Psoas muscle (tissue), 8 donors: ENCODE data around the gene VAT1L. TPM values are rescaled to one million over a fixed set of nuclear protein-coding genes. Genes with fewer than 3 reads are reported as not detected.

Experiments
- ATAC-seq, 4 donors: fragments of 200-7000 bp; cut with Tn5 transposase; one replicate each; pipeline ENCODE4 v1.9.1; 2020; ENCODE audit warnings: moderate library complexity in 3 of 4, mild to moderate bottlenecking in 2 of 4
- DNase-seq, 2 donors: peaks; one replicate each; pipeline ENCODE4 v3.0.0-alpha.2; 2020
- H3K27ac ChIP-seq: fragments of 200-600 bp; one replicate; pipeline ENCODE4 v1.8.0; 2022
- H3K27me3 ChIP-seq, 3 donors: fragments of 200-600 bp in 1 of 3; one replicate each; pipeline versions ENCODE4 v1.6.1 to v1.8.0; 2013 to 2022; ENCODE audit warnings: low read length in 2 of 3, mild to moderate bottlenecking in 2 of 3, moderate library complexity in 1 of 3; ENCODE audit not compliant: insufficient read depth in 3 of 3
- H3K36me3 ChIP-seq, 2 donors: fragments of 200-600 bp in 1 of 2; one replicate each; pipeline versions ENCODE4 v1.6.1 to v1.8.0; 2013 to 2022; ENCODE audit warnings: low read depth in 1 of 2, mild to moderate bottlenecking in 1 of 2, moderate library complexity in 1 of 2; ENCODE audit not compliant: insufficient read depth in 1 of 2
- H3K4me1 ChIP-seq: fragments of 200-600 bp; one replicate; pipeline ENCODE4 v1.8.0; 2022
- H3K4me3 ChIP-seq: fragments of 200-600 bp; one replicate; pipeline ENCODE4 v1.8.0; 2022; ENCODE audit warnings: mild to moderate bottlenecking
- H3K9me3 ChIP-seq: fragments of 200-600 bp; one replicate; pipeline ENCODE4 v1.8.0; 2022
- WGBS, 3 donors: extraction: QIAGEN DNeasy Blood & Tissue Kit; methylation state at CpG; one replicate each; pipeline versions ENCODE4 v1.1.6 to v1.1.7; 2013; 5-methylcytosine and 5-hydroxymethylcytosine counted together
- intact Hi-C, 2 donors: fragments of 100-400 bp; cut with DNase I; formaldehyde crosslinking; loops; one replicate each; pipeline versions ENCODE4 v1.11.0 to v1.14.2; 2022
- polyA plus RNA-seq, 3 donors: library from polyadenylated mRNA; stranded (reverse); fragments of 200-250 nt; gene quantifications; one replicate each; pipeline ENCODE4 v1.2.3, GENCODE V29; 2013
- total RNA-seq, 4 donors: library from RNA; stranded (reverse); fragmentation: NEBNext Ultra II Directional in 2 of 4; extraction: Animal tissue kit (Norgen Biotek cat#: 25700) in 2 of 4; gene quantifications; one replicate each; pipeline versions ENCODE4 v1.2.1 to v1.2.4, GENCODE V29; 2021 to 2023
- TF ChIP-seq, protein P1 (sequence below): fragments of 200-600 bp; IDR thresholded peaks from one replicate; pipeline ENCODE4 v1.8.0; 2022; ENCODE audit warnings: antibody characterized with exemption
- donor health status: healthy with polysubstance abuse.
- donor health status: DM: no; HTN: no; CAD: no; lungs with moderate emphysema.
- donor health status: Bipolar disorder and iron deficiency.
- donor health status: healthy.
- donor health status: DM: yes; HTN: yes; CAD: no.
- donor health status: DM: no; HTN: no; CAD: no.
- donor health status: DM: no; HTN: no; CAD: no.
- donor health status: DM: yes; HTN: yes; CAD: no.

Gene VAT1L
- total and polyA plus RNA-seq, 7 donors, result 0.03 to 0.20 (median 0.09) TPM; not detected in 3

DNA sequence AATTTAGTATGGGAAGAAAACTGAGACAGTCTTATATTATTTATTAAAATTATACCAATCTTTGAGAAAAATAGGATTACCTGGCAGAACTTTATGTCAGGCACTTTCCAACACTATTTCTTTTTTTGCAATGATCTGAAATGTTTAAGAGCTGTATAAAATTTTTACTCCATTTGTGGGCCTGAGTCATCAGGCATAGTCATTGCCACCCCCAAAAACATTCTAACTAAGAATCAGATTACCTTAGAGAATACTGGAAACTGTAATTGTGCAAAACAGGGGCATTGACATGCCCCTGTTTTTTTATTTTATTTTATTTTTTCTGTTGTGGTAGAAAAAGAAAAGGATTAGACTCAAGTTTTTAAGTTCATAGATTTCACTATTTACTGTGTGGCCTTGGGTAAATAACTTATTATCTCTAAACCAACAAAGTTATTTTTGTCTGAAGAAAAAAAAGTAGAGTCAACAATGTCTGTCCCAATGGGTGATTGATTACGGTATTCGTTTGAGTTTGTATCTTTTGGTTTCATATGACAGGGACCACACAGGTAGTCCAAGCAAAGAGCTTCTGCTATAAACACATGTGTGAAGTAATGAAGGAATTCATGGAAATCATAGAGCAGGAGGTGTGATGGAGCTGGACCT lies 24.6 kb downstream of the VAT1L start:
- ATAC-seq (no peak), DNase-seq (no peak)
- Histone ChIP-seq H3K27me3 (peaks cover 0 to 5% (median 4%) of the 10 kb centered on the region in 3 donors), H3K4me3 (no peak overlapping the region), H3K9me3 (no peaks in the 10 kb centered on the region), H3K36me3 (no peaks in the 10 kb centered on the region), H3K4me1 (no peaks in the 10 kb centered on the region), H3K27ac (no peak overlapping the region)
- TF ChIP-seq, protein P1, sequence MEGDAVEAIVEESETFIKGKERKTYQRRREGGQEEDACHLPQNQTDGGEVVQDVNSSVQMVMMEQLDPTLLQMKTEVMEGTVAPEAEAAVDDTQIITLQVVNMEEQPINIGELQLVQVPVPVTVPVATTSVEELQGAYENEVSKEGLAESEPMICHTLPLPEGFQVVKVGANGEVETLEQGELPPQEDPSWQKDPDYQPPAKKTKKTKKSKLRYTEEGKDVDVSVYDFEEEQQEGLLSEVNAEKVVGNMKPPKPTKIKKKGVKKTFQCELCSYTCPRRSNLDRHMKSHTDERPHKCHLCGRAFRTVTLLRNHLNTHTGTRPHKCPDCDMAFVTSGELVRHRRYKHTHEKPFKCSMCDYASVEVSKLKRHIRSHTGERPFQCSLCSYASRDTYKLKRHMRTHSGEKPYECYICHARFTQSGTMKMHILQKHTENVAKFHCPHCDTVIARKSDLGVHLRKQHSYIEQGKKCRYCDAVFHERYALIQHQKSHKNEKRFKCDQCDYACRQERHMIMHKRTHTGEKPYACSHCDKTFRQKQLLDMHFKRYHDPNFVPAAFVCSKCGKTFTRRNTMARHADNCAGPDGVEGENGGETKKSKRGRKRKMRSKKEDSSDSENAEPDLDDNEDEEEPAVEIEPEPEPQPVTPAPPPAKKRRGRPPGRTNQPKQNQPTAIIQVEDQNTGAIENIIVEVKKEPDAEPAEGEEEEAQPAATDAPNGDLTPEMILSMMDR, result no peak
- 54 to 63% (median 57%) methylated on average over 2 of the region's 2 CpGs for WGBS, 3 donors
- intact Hi-C loops, result no loop called here

DNA sequence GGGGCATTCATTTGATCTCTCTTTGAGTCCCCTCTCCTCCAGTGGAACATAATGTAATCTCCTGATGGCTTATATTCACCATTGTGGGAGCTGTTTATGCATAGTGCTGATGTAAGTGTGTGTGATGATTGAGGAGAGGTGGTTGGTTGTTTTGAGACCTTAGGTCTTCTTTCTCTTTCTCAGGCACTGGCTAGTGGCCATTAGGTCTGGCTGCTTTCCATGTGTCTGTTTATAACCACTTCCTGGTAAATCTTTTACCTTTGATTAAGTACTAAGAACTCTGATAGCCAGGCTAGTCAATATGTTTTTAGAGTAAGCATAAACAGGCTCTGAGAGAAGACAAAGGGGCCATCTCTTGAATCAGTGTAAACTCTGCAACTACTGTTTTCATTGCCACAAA lies 27.9 kb downstream of the VAT1L start:
- Histone ChIP-seq H3K27me3 (peaks cover 0 to 4% (median 2%) of the 10 kb centered on the region in 3 donors), H3K9me3 (no peaks in the 10 kb centered on the region), H3K4me1 (no peaks in the 10 kb centered on the region), H3K27ac (no peak overlapping the region), H3K36me3 (no peaks in the 10 kb centered on the region), H3K4me3 (no peak overlapping the region)
- ATAC-seq (no peak), DNase-seq (no peak)
- TF ChIP-seq, protein P1, result no peak
- intact Hi-C loops, result no loop called here

DNA sequence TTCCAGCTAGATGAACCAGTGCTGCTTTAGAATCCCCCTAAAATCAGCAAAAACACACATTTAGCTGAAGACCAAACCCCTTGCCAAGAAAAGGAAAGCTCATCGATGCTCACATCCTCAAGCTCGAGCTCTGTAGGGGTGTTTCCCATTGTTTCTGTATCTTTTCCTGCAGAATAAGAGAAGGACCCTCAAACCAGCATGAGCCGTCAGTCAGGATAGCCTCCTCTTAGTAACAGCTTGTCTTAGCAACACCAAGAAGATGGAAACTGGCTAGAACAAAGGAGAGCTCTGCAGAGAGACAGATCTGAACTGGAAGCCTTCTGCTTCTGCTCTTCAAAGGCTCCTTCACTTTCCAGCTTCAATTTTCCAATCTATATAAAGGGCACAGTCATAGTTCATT lies 32.0 kb downstream of the VAT1L start:
- 47 to 53% (median 52%) methylated on average over 3 of the region's 3 CpGs for WGBS, 3 donors
- ATAC-seq, result no peak

DNA sequence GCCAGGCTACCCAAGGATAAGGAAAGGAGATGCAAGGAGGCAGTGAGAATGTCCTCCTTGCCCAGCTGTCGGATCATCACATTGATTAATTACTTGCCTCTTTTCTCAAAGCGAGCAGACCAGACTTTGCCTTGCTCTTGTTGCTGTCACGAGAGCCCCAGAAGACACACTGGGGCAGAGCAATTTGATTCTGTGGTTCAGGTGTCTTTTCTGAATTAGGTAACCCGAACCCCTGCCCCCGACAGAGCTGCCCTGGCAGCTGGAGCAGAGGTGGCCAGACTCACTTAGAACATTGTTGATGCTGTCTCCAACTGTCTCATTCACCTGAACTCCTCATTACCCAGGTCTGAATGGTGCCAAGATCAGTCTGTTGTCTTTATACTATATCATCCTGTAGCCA lies 34.3 kb downstream of the VAT1L start:
- 49 to 56% (median 49%) methylated on average over 5 of the region's 5 CpGs for WGBS, 3 donors
- Histone ChIP-seq H3K27ac (no peak overlapping the region), H3K36me3 (no peaks in the 10 kb centered on the region), H3K9me3 (no peaks in the 10 kb centered on the region), H3K4me1 (no peaks in the 10 kb centered on the region), H3K27me3 (no peaks in the 10 kb centered on the region), H3K4me3 (no peak overlapping the region)
- intact Hi-C loops, result no loop called here
- no peak for ATAC-seq
- TF ChIP-seq, protein P1, result no peak
- DNase-seq, result no peak

More for the DNA sequence above, 32.0 kb downstream of the VAT1L start:
- no peaks in the 10 kb centered on the region for H3K9me3 ChIP-seq
- H3K27me3 ChIP-seq, result peaks cover 0 to 4% (median 0%) of the 10 kb centered on the region in 3 donors
- no peaks in the 10 kb centered on the region for H3K4me1 ChIP-seq
- intact Hi-C loops, result no loop called here
- no peak overlapping the region for H3K4me3 ChIP-seq
- TF ChIP-seq, protein P1, result no peak
- no peaks in the 10 kb centered on the region for H3K36me3 ChIP-seq
- H3K27ac ChIP-seq, result no peak overlapping the region
- no peak for DNase-seq

DNA sequence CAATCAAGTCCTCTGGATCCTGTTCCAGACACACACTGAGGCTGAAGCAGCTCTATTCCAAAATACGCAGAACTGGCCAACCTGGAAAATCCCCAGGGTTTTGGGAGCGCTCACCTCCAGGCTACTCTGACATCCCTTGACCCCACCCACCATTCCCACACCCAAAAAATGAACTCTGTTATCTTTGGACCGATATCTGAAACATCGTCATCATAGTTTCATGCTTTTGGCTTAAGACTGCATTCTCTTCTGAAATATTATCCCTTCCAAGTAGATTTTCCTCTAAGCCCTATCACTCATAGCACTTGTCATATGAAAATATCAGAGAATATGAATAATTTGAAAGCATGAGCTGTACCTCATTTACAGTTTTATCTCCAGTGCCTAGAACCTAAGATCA lies 34.7 kb downstream of the VAT1L start:
- intact Hi-C loops, result no loop called here
- H3K27ac ChIP-seq, result no peak overlapping the region
- H3K9me3 ChIP-seq, result no peaks in the 10 kb centered on the region
- H3K4me3 ChIP-seq, result no peak overlapping the region
- TF ChIP-seq, protein P1, result no peak
- WGBS, 3 donors, result 58 to 68% (median 60%) methylated on average over 4 of the region's 4 CpGs
- H3K4me1 ChIP-seq, result no peaks in the 10 kb centered on the region
- H3K36me3 ChIP-seq, result no peaks in the 10 kb centered on the region
- ATAC-seq (no peak), DNase-seq (no peak)
- no peaks in the 10 kb centered on the region for H3K27me3 ChIP-seq
